ENCODE results near the gene CERS4. TPM values are rescaled to one million over a fixed set of nuclear protein-coding genes. Genes with fewer than 3 reads are reported as not detected.
"Not testable (repeated sequence)": the region's sequence is repeated elsewhere in the genome, so short reads cannot be mapped to it uniquely, and the experiment has no call there.

The CERS4 gene
- total RNA-seq, 1 donor from 2014 or later = not detected

GRCh38 chr19:8261347-8261746 lies 52.2 kb downstream of the CERS4 start:
- no peak for DNase-seq (ENCODE audit: low read depth)

- peak; percentile 15 for DNase-seq (ENCODE audit: low read depth)
Measured at GRCh38 chr19:8261881-8262280, 52.7 kb downstream of the CERS4 start.

GRCh38 chr19:8262431-8262830 lies 53.3 kb downstream of the CERS4 start:
- DNase-seq (ENCODE audit: low read depth) = no peak

- DNase-seq (ENCODE audit: low read depth) = not testable (repeated sequence)
Measured at GRCh38 chr19:8264248-8264647, 55.1 kb downstream of the CERS4 start.

- no peak for DNase-seq (ENCODE audit: low read depth)
Measured at GRCh38 chr19:8265872-8266271, 56.7 kb downstream of the CERS4 start.

- no peak for DNase-seq (ENCODE audit: low read depth)
Measured at GRCh38 chr19:8269724-8270123, 60.6 kb downstream of the CERS4 start.

GRCh38 chr19:8276508-8276907 lies 67.3 kb downstream of the CERS4 start:
- not testable (repeated sequence) for DNase-seq (ENCODE audit: low read depth)

- DNase-seq (ENCODE audit: low read depth) = not testable (repeated sequence)
Measured at GRCh38 chr19:8291337-8291736, 82.2 kb downstream of the CERS4 start.

- peak; percentile 78 for DNase-seq (ENCODE audit: low read depth)
Measured at GRCh38 chr19:8302357-8302691, 93.2 kb downstream of the CERS4 start.

GRCh38 chr19:8302734-8303133 lies 93.6 kb downstream of the CERS4 start:
- no peak for DNase-seq (ENCODE audit: low read depth)

GRCh38 chr19:8304841-8305621 lies 95.9 kb downstream of the CERS4 start:
- no peak for DNase-seq (ENCODE audit: low read depth)

GRCh38 chr19:8305798-8306197 lies 96.6 kb downstream of the CERS4 start:
- no peak for DNase-seq (ENCODE audit: low read depth)

GRCh38 chr19:8306235-8307054 lies 97.3 kb downstream of the CERS4 start:
- DNase-seq (ENCODE audit: low read depth) = no peak

GRCh38 chr19:8307400-8307964 lies 98.3 kb downstream of the CERS4 start:
- DNase-seq (ENCODE audit: low read depth) = no peak

GRCh38 chr19:8307965-8308866 lies 99.0 kb downstream of the CERS4 start, which contains the start of gene CD320:
TSS of gene CD320 (minus strand) at chr19:8308358. CDS start at chr19:8308290, 68 bp downstream.
- DNase-seq (ENCODE audit: low read depth) = peak; percentile 92

GRCh38 chr19:8308891-8309291 lies 99.7 kb downstream of the CERS4 start:
- no peak for DNase-seq (ENCODE audit: low read depth)

GRCh38 chr19:8310342-8311055 lies 101.3 kb downstream of the CERS4 start:
- DNase-seq (ENCODE audit: low read depth) = no peak

- no peak for DNase-seq (ENCODE audit: low read depth)
Measured at GRCh38 chr19:8311461-8312260, 102.5 kb downstream of the CERS4 start.

All from myocyte (in vitro differentiated cells).